Myocyte (in vitro differentiated cells): Measurements from ENCODE around the gene CCT3. TPM values are rescaled to one million over a fixed set of nuclear protein-coding genes. Genes with fewer than 3 reads are reported as not detected.

ENCODE experiments used
- DNase-seq: peaks from one replicate; pipeline ENCODE4 v3.0.0-alpha.2; 2012; ENCODE audit warnings: low read depth
- total RNA-seq: library from RNA; depleted of rRNA; stranded (reverse); fragments of >200 nt; gene quantifications from 2 replicates; pipeline ENCODE4 v1.2.3, GENCODE V29; 2014

CCT3 gene
- total RNA-seq, 1 donor from 2014 or later: 331 TPM

GRCh38 chr1:156282479-156283222 lies 55.4 kb downstream of the CCT3 start, which contains the start of gene SMG5:
Gene SMG5 (minus strand): TSS chr1:156282825. CDS start chr1:156282680, 145 bp downstream.
- DNase-seq: peak; percentile 99

- peak; percentile 42 for DNase-seq
Observed at GRCh38 chr1:156281693-156282478, 56.2 kb downstream of the CCT3 start.

DNA sequence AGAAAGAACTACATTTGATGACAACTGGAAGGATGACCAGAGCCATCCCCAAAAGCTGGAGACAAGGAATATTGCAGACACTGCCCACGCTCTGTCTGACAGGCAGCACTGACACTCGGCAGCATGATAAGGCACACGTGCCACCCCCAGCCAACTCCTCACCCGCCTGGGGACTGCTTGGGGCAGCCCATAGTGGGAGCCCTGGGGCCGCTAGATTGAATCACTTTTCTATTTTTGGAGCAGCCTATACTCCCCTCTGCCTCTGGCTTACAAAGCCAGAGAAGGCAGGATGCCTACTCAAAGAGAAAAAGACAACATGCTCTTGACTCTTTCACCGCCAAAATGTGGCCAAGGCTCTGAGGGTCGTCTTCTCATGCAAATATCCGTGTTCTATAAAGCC lies 56.8 kb downstream of the CCT3 start:
- DNase-seq: peak; percentile 89

- DNase-seq: no peak
Observed at GRCh38 chr1:156279837-156280236, 58.3 kb downstream of the CCT3 start.

- DNase-seq: no peak
Observed at GRCh38 chr1:156276966-156277381, 61.1 kb downstream of the CCT3 start.

- DNase-seq: no peak
Observed at GRCh38 chr1:156276532-156276931, 61.6 kb downstream of the CCT3 start.

DNA sequence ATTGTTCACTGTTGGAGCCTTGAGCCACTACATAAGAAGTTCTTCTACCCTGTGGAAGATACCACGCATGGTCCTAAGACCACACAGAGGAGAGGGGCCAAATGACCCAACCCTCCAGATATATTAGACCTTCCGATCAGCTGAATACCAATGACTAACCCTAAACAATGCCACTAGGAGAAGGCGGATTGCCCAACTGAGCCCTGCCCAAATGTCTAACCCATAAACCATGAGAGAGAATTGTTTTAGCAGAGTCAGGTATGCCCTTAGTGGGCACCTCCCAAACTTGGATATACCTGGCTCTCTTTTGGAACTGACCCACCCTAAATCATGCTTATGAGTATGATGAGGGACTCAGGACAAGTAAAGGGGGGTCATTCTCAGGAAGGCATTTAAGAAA lies 67.8 kb downstream of the CCT3 start:
- DNase-seq: no peak

DNA sequence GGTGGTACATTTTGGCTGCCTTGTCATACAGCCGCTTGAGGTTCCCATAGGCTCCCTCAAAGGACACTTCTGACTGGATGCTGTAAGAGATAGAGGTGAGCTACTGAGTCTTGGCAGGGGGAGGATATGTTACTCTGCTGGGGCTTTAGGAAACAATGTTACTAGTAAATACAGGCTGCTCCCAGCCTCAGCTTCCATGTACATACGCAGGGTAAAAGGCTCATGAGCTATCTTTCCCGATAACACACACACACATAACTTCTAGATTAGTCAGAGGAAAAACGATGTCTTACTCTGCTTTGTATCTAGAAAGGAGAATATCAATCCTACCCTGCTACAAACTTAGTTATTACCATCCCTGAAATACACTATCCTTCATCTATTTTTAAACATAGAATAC lies 69.8 kb downstream of the CCT3 start:
- no peak for DNase-seq

GRCh38 chr1:156266051-156266450 lies 72.0 kb downstream of the CCT3 start:
- no peak for DNase-seq

DNA sequence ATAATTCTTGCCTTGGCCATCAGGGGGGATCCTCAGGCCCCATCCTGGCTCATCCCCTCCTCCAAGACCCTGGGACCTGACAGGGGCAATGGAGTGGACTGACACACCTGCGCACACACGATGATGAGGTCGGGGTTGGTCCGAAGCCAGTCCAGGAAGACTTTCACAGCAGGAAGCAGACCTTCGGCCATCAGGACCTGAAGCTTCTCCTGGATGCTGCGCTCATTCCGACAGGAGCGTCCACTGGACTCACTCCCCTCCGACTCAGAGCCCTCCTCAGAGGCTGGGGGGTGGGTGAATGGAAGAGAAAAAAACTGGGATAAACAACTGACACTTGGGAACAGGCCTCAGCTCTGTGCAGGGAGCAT lies 74.8 kb downstream of the CCT3 start:
- no peak for DNase-seq

GRCh38 chr1:156262461-156263287 lies 75.4 kb downstream of the CCT3 start:
- DNase-seq: peak; percentile 46

- peak; percentile 97 for DNase-seq
Observed at GRCh38 chr1:156260896-156261295, 77.2 kb downstream of the CCT3 start.

DNA sequence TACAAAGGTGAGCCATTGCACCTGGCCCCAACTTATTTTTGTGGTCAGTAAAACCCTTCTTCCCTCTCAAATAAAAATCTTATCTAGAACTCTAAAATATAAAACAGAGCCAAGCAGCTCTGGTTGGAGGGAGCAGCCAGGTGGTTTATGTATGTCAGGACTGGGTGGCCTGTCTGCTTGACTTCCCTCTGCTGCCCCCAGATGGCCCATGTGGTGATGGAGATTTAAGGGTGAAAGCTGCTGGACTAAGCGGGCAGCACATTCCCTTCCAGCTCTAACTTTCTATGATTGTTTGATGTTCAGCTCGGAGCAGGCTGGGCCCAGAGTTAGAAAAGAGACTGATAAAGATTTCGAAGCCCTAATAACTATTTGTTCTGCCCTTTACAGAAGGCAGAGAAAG lies 78.3 kb downstream of the CCT3 start:
- peak; percentile 63 for DNase-seq

Other genes with a start within 250 kb of the CCT3 start
- 1,328 and 1,573 TPM in 2 replicates for gene LMNA, start 223.6 kb downstream of the CCT3 start, total RNA-seq
- 1.0 and 1.6 TPM in 2 replicates for gene SEMA4A, start 184.7 kb downstream of the CCT3 start, total RNA-seq
- gene SLC25A44, start 144.2 kb downstream of the CCT3 start, total RNA-seq: 12.5 and 15.9 TPM in 2 replicates
- 81.1 and 85.0 TPM in 2 replicates for gene PMF1, start 125.3 kb downstream of the CCT3 start, total RNA-seq
- 152 and 378 TPM in 2 replicates for gene BGLAP, start 96.1 kb downstream of the CCT3 start, total RNA-seq
- 1.1 and 4.1 TPM in 2 replicates for gene PAQR6, start 90.2 kb downstream of the CCT3 start, total RNA-seq
- gene SMG5, start 55.5 kb downstream of the CCT3 start, total RNA-seq: 104 TPM in 2 replicates
- 2.3 and 2.4 TPM in 2 replicates for gene TMEM79, start 54.0 kb downstream of the CCT3 start, total RNA-seq
- 32.8 and 41.1 TPM in 2 replicates for gene GLMP, start 42.6 kb downstream of the CCT3 start, total RNA-seq
- gene VHLL, start 39.0 kb downstream of the CCT3 start, total RNA-seq: not detected in 2 replicates
- not detected in 2 replicates for gene TSACC, start 234 bp upstream of the CCT3 start, total RNA-seq
- not detected in 2 replicates for gene RHBG, start 30.9 kb upstream of the CCT3 start, total RNA-seq
- 59.2 and 62.2 TPM in 2 replicates for gene MEF2D, start 162.5 kb upstream of the CCT3 start, total RNA-seq
- gene IQGAP3, start 234.3 kb upstream of the CCT3 start, total RNA-seq: 0.24 and 0.52 TPM in 2 replicates
- gene TTC24, start 241.4 kb upstream of the CCT3 start, total RNA-seq: 0.19 TPM in 1 of 2 replicates, not detected in the other